Measurements from ENCODE around the gene PLEKHG3. TPM values are rescaled to one million over a fixed set of nuclear protein-coding genes. Genes with fewer than 3 reads are reported as not detected.

The PLEKHG3 gene
- total and polyA plus RNA-seq, 2 donors (not counting 1 experiment from before 2014, with no cell fraction given): 0.17 to 3.0 TPM

- Histone ChIP-seq H3K4me3 (replicated peaks in 1 of 4; ENCODE audit: control extremely low read depth in 1 of 4, insufficient read depth in 1 of 4, low read depth in 3 of 4, low read length in 4 of 4) (no peak overlapping the region), H3K27me3 (ENCODE audit: control insufficient read depth, insufficient read depth, low read length) (no peaks in the 10 kb centered on the region), H3K9me3 (ENCODE audit: control insufficient read depth, insufficient read depth, low read depth, low read length) (no peaks in the 10 kb centered on the region), H2AFZ (ENCODE audit: low read length) (no peak overlapping the region), H3K36me3 (ENCODE audit: control insufficient read depth, insufficient read depth, low read length) (no peaks in the 10 kb centered on the region), H4K20me1 (ENCODE audit: control insufficient read depth, extremely low read depth, insufficient read depth, low read length) (no peaks in the 10 kb centered on the region), H3K9ac (ENCODE audit: insufficient read depth, low read length) (no peak overlapping the region), H3K4me1 (ENCODE audit: control insufficient read depth, extremely low read depth, insufficient read depth, low read length) (peaks cover 2% of the 10 kb centered on the region), H3K4me2 (ENCODE audit: extremely low read depth, insufficient read depth, low read length) (no peak overlapping the region), H3K27ac (ENCODE audit: insufficient read depth, low read length) (no peak overlapping the region), H3K79me2 (ENCODE audit: control insufficient read depth, insufficient read depth, low read length) (no peaks in the 10 kb centered on the region)
- no peak for DNase-seq (ENCODE audit: low read depth in 2 of 2)
- TF ChIP-seq EZH2 (IDR thresholded peaks at IDR 0.05; ENCODE audit: low read length, missing control alignments) (no peak), CTCF (conservative IDR thresholded peaks at IDR 0.05 in 1 of 2, IDR thresholded peaks at IDR 0.05 in 1 of 2; ENCODE audit: low read depth in 1 of 2, low read length in 2 of 2) (no peak)
Observed at GRCh38 chr14:64729386-64730060, 25.3 kb downstream of the PLEKHG3 start.

- Histone ChIP-seq H4K20me1 (ENCODE audit: control insufficient read depth, extremely low read depth, insufficient read depth, low read length) (no peaks in the 10 kb centered on the region), H3K79me2 (ENCODE audit: control insufficient read depth, insufficient read depth, low read length) (no peaks in the 10 kb centered on the region), H3K9ac (ENCODE audit: insufficient read depth, low read length) (no peak overlapping the region), H3K27me3 (ENCODE audit: control insufficient read depth, insufficient read depth, low read length) (no peaks in the 10 kb centered on the region), H3K4me2 (ENCODE audit: extremely low read depth, insufficient read depth, low read length) (no peak overlapping the region), H3K27ac (ENCODE audit: insufficient read depth, low read length) (no peak overlapping the region), H3K36me3 (ENCODE audit: control insufficient read depth, insufficient read depth, low read length) (no peaks in the 10 kb centered on the region), H3K4me3 (replicated peaks in 1 of 4; ENCODE audit: control extremely low read depth in 1 of 4, insufficient read depth in 1 of 4, low read depth in 3 of 4, low read length in 4 of 4) (no peak overlapping the region), H3K4me1 (ENCODE audit: control insufficient read depth, extremely low read depth, insufficient read depth, low read length) (no peaks in the 10 kb centered on the region), H3K9me3 (ENCODE audit: control insufficient read depth, insufficient read depth, low read depth, low read length) (no peaks in the 10 kb centered on the region), H2AFZ (ENCODE audit: low read length) (no peak overlapping the region)
- no peak for DNase-seq (ENCODE audit: low read depth in 2 of 2)
- TF ChIP-seq CTCF (conservative IDR thresholded peaks at IDR 0.05 in 1 of 2, IDR thresholded peaks at IDR 0.05 in 1 of 2; ENCODE audit: low read depth in 1 of 2, low read length in 2 of 2): no peak
Observed at GRCh38 chr14:64730061-64730440, 25.8 kb downstream of the PLEKHG3 start.

- no peaks in the 10 kb centered on the region for H3K79me2 ChIP-seq (ENCODE audit: control insufficient read depth, insufficient read depth, low read length)
- no peak for DNase-seq (ENCODE audit: low read depth in 2 of 2)
Observed at GRCh38 chr14:64730681-64731080, 26.5 kb downstream of the PLEKHG3 start.

More at GRCh38 chr14:64730681-64731080, 26.5 kb downstream of the PLEKHG3 start:
- Histone ChIP-seq H3K36me3 (ENCODE audit: control insufficient read depth, insufficient read depth, low read length) (no peaks in the 10 kb centered on the region), H3K27ac (ENCODE audit: insufficient read depth, low read length) (no peak overlapping the region), H3K4me2 (ENCODE audit: extremely low read depth, insufficient read depth, low read length) (no peak overlapping the region), H3K9ac (ENCODE audit: insufficient read depth, low read length) (no peak overlapping the region), H3K27me3 (ENCODE audit: control insufficient read depth, insufficient read depth, low read length) (no peaks in the 10 kb centered on the region), H2AFZ (ENCODE audit: low read length) (no peak overlapping the region), H3K4me3 (replicated peaks in 1 of 4; ENCODE audit: control extremely low read depth in 1 of 4, insufficient read depth in 1 of 4, low read depth in 3 of 4, low read length in 4 of 4) (no peak overlapping the region), H4K20me1 (ENCODE audit: control insufficient read depth, extremely low read depth, insufficient read depth, low read length) (no peaks in the 10 kb centered on the region), H3K9me3 (ENCODE audit: control insufficient read depth, insufficient read depth, low read depth, low read length) (no peaks in the 10 kb centered on the region), H3K4me1 (ENCODE audit: control insufficient read depth, extremely low read depth, insufficient read depth, low read length) (no peaks in the 10 kb centered on the region)
- TF ChIP-seq CTCF (conservative IDR thresholded peaks at IDR 0.05 in 1 of 2, IDR thresholded peaks at IDR 0.05 in 1 of 2; ENCODE audit: low read depth in 1 of 2, low read length in 2 of 2): no peak
- TF ChIP-seq EZH2 (IDR thresholded peaks at IDR 0.05; ENCODE audit: low read length, missing control alignments): no peak

All from fibroblast of lung (primary cell).